Lower leg skin (tissue), 4 donors: ENCODE measurements around the gene CD300LG. TPM values are rescaled to one million over a fixed set of nuclear protein-coding genes. Genes with fewer than 3 reads are reported as not detected.

Experiments
- DNase-seq, 2 donors: peaks; one replicate each; pipeline ENCODE4 v3.0.0-alpha.2; 2019; ENCODE audit warnings: low spot score in 2 of 2
- H3K4me3 ChIP-seq: fragments of 200-600 bp; sonication (generic); 2 replicates; pipeline ENCODE4 v1.5.1; 2017; ENCODE audit warnings: mild to moderate bottlenecking, low read depth; ENCODE audit not compliant: poor library complexity, severe bottlenecking
- CTCF ChIP-seq, 3 donors: fragments of 450-650 bp; IDR thresholded peaks; one replicate each; pipeline ENCODE4 v1.5.1; 2016; ENCODE audit warnings: antibody characterized with exemption in 3 of 3, mild to moderate bottlenecking in 3 of 3, moderate library complexity in 2 of 3
- POLR2A ChIP-seq, 2 donors: fragments of 450-650 bp; IDR thresholded peaks; one replicate each; pipeline ENCODE4 v1.6.1; 2016 to 2017; ENCODE audit warnings: antibody characterized with exemption in 2 of 2, mild to moderate bottlenecking in 1 of 2, moderate library complexity in 1 of 2
- WGBS, 2 donors: methylation state at CpG; one replicate each; pipeline ENCODE4 v1.1.5; 2018; 5-methylcytosine and 5-hydroxymethylcytosine counted together
- intact Hi-C: fragments of 100-400 bp; cut with DNase I; formaldehyde crosslinking; loops from one replicate; pipeline ENCODE4 v1.15.0; 2023; ENCODE audit warnings: low total_unique reads
- total RNA-seq, 4 donors: library from RNA; depleted of rRNA; stranded (reverse); fragments of >200 nt; gene quantifications; one replicate each; pipeline ENCODE4 v1.1.0, GENCODE V29; 2016

CD300LG gene
- total RNA-seq, 4 donors from 2014 or later = 6.2 to 9.7 (median 9.0) TPM

- intact Hi-C loops = no loop called here
- H3K4me3 ChIP-seq = no peak overlapping the region
- no peak for TF ChIP-seq CTCF (IDR thresholded peaks at IDR 0.05)
- TF ChIP-seq POLR2A (IDR thresholded peaks at IDR 0.05) = no peak
- WGBS, 2 donors = 83 to 86% methylated on average over 7 of the region's 7 CpGs
- DNase-seq = no peak
Observed at GRCh38 chr17:43877031-43877430, 30.1 kb downstream of the CD300LG start.

- no peak for TF ChIP-seq CTCF (IDR thresholded peaks at IDR 0.05)
- TF ChIP-seq POLR2A (IDR thresholded peaks at IDR 0.05) = no peak
- H3K4me3 ChIP-seq = no peak overlapping the region
- WGBS, 2 donors = 92 to 94% methylated on average over 10 of the region's 10 CpGs
- no peak for DNase-seq
- intact Hi-C loops = no loop called here
Observed at GRCh38 chr17:43877451-43878155, 30.6 kb downstream of the CD300LG start.

- no peak overlapping the region for H3K4me3 ChIP-seq
- no peak for TF ChIP-seq POLR2A (IDR thresholded peaks at IDR 0.05)
- TF ChIP-seq CTCF (IDR thresholded peaks at IDR 0.05) = peak in 1 of 3 donors; percentile 65
- intact Hi-C loops = no loop called here
- peak; percentile 47 to 91 for DNase-seq
- WGBS, 2 donors = 21 to 35% methylated on average over 7 to 10 of the region's 13 CpGs
Observed at GRCh38 chr17:43878260-43879175, 31.5 kb downstream of the CD300LG start.

GRCh38 chr17:43879723-43880419 lies 32.9 kb downstream of the CD300LG start:
- WGBS, 2 donors = 85 to 89% methylated on average over 16 to 20 of the region's 20 CpGs
- H3K4me3 ChIP-seq = no peak overlapping the region
- intact Hi-C loops = no loop called here
- TF ChIP-seq POLR2A (IDR thresholded peaks at IDR 0.05) = no peak
- TF ChIP-seq CTCF (IDR thresholded peaks at IDR 0.05) = no peak
- no peak for DNase-seq

- TF ChIP-seq POLR2A (IDR thresholded peaks at IDR 0.05) (no peak), CTCF (IDR thresholded peaks at IDR 0.05) (no peak)
- intact Hi-C loops = no loop called here
- no peak overlapping the region for H3K4me3 ChIP-seq
- WGBS, 2 donors = 79 to 80% methylated on average over 17 to 20 of the region's 20 CpGs
- no peak for DNase-seq
Observed at GRCh38 chr17:43880420-43880991, 33.5 kb downstream of the CD300LG start.
